ENCODE results near the gene MINDY1. TPM values are rescaled to one million over a fixed set of nuclear protein-coding genes. Genes with fewer than 3 reads are reported as not detected.

The MINDY1 gene
- total RNA-seq, 1 experiment from 2014 or later, result 15.8 TPM

GRCh38 chr1:151026460-151026859, 19.8 kb upstream of the MINDY1 start:
- ATAC-seq (no peak), DNase-seq (ENCODE audit: low read depth, low spot score) (no peak)
- no peak overlapping the region for H3K4me3 ChIP-seq (ENCODE audit: low read depth in 2 of 2, low read length in 2 of 2)
- no peaks in the 10 kb centered on the region for H3K9me3 ChIP-seq (ENCODE audit: control insufficient read depth, insufficient read depth, low read depth, low read length)
- in situ Hi-C loops (cut with HindIII; ENCODE audit: low pct_unique_long_range_greater_than_20kb, low sequenced_read_pairs), result no loop called here
- TF ChIP-seq CTCF (IDR thresholded peaks at IDR 0.05), result no peak
- no peak for TF ChIP-seq REST (IDR thresholded peaks at IDR 0.05; ENCODE audit: insufficient read depth in 1 of 2, low read depth in 2 of 2, low read length in 1 of 2)
- no peak for TF ChIP-seq TCF7L2 (IDR thresholded peaks at IDR 0.05; ENCODE audit: low read depth, low read length)
- no peak for TF ChIP-seq SIN3A (IDR thresholded peaks at IDR 0.05; ENCODE audit: borderline replicate concordance, insufficient read depth, low read depth, low read length)
- no peak for TF ChIP-seq POLR2AphosphoS5 (IDR thresholded peaks at IDR 0.05; ENCODE audit: low read depth, low read length)
- no TSS peak for BruUV-seq (replicated peaks)
- no peak overlapping the region for H3K27ac ChIP-seq (ENCODE audit: low read length)
- ChIA-PET CTCF (no interaction called here), POLR2A (interaction anchor here (0.5 kb wide), 1 partner anchor 97 kb away, joined by 4 read pairs; no protein-coding TSS in a partner anchor)
- intact Hi-C loops (cut with micrococcal nuclease; ENCODE audit: unreplicated experiment), result no loop called here
- no peaks in the 10 kb centered on the region for H3K27me3 ChIP-seq (ENCODE audit: control insufficient read depth, insufficient read depth, low read length)
- H3K36me3 ChIP-seq (ENCODE audit: control insufficient read depth, insufficient read depth, low read length), result no peaks in the 10 kb centered on the region
- no peaks in the 10 kb centered on the region for H3K4me1 ChIP-seq (ENCODE audit: control insufficient read depth, insufficient read depth, low read length)

GRCh38 chr1:151024540-151025146, 17.9 kb upstream of the MINDY1 start:
- peak; percentile 96 for ATAC-seq

More at GRCh38 chr1:151024540-151025146, 17.9 kb upstream of the MINDY1 start:
- Histone ChIP-seq H3K9me3 (ENCODE audit: control insufficient read depth, insufficient read depth, low read depth, low read length) (no peaks in the 10 kb centered on the region), H3K36me3 (ENCODE audit: control insufficient read depth, insufficient read depth, low read length) (no peaks in the 10 kb centered on the region), H3K27me3 (ENCODE audit: control insufficient read depth, insufficient read depth, low read length) (no peaks in the 10 kb centered on the region), H3K4me3 (ENCODE audit: low read depth in 2 of 2, low read length in 2 of 2) (no peak overlapping the region), H3K27ac (ENCODE audit: low read length) (no peak overlapping the region), H3K4me1 (ENCODE audit: control insufficient read depth, insufficient read depth, low read length) (no peaks in the 10 kb centered on the region)
- ChIA-PET CTCF (interaction anchor here (1.3 kb wide), 1 partner anchor 23 kb away, joined by 5 read pairs; the partner anchor contains the start of gene C1orf56), POLR2A (interaction anchor here (0.7 kb wide), 1 partner anchor 33 kb away, joined by 3 read pairs; no protein-coding TSS in a partner anchor)
- intact Hi-C loops (cut with micrococcal nuclease; ENCODE audit: unreplicated experiment) (no loop called here), in situ Hi-C loops (cut with HindIII; ENCODE audit: low pct_unique_long_range_greater_than_20kb, low sequenced_read_pairs) (no loop called here)
- BruUV-seq (replicated peaks), result no TSS peak
- TF ChIP-seq CTCF (IDR thresholded peaks at IDR 0.05), result peak; percentile 83
- TF ChIP-seq REST (IDR thresholded peaks at IDR 0.05; ENCODE audit: insufficient read depth in 1 of 2, low read depth in 2 of 2, low read length in 1 of 2), result no peak
- no peak for DNase-seq (ENCODE audit: low read depth, low spot score)
